GM21723 (cell line): ENCODE results near the gene ARID5B.

Experiments used
- ATAC-seq: cut with Tn5 transposase; IDR thresholded peaks from one replicate; pipeline ENCODE4 v1.9.1; 2021; ENCODE audit warnings: mild to moderate bottlenecking, moderate library complexity; ENCODE audit not compliant: unreplicated experiment

The ARID5B gene

DNA sequence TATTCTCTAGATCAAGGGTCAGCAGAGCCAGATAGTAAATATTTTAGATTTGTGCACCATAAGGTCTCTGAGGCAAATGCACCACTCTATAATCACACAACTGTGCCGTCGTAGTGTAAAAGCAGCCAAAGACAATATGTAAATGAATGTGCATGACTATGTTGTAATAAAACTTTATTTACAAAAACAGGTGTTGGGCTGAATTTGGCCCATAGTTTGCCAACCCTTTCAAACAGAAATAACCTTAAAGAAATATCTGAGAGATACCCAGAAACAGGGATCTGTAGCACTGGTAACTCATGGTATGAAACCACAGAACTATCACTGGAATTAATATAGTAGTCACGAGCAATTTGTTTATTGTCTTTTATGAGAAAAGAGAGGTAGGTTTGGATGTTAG lies 86.0 kb downstream of the ARID5B start:
- ATAC-seq = peak; percentile 30

DNA sequence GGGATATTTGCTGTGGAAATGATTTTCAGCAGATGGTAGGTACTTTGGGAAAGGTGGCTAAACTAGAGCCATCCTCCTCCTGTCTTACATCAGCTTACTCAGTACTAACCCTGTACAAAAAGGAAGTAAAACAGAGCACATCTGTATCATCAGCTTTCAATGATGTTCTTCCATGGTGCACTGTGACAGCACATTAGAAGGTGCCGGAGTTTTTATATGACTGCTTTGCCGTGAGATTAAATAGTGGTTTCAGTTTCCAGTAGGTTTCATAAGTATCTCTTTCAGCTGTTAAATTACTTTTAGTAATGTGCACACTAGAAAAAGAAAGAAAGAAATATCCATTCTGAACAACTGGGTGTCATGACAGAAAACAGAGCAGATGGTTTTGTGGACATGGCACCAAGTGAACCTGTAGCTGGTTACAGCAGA lies 86.5 kb downstream of the ARID5B start:
- peak; percentile 98 for ATAC-seq

DNA sequence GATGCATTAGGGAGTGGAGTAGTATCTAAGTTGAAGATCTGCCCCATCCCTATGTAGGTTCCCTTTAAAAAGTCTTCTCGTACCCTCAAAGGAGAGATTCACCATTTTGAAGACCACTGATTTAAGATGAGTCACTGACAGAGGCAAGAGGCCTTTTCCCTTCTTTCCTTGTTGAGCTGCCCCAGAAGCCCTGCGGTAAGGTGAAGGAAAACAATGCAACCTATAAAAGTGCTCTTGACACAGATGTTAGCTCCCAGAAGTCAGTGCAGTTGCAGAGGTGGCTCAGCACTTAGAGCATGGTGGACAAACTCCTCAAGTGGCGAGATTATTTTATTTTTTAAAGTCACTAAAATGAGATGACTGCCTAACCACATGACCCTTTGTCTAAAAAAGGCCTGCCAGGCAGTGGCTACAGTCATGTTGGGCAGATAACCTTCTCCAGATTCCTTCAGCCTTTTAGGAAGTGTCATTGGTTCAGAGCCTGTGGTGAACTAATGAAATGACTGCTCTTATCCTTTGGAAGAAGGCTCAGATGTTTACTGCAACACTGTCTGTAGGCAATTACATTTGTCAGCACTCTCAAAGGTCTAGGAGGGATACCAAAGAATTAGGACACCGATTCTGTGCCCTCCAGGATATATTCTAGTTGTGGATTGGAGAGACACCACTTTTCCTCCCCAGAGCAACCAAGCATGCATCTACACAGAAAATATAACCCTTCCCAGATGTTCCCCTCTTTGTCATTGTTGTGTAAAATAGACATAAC lies 88.7 kb downstream of the ARID5B start:
- ATAC-seq = no peak

DNA sequence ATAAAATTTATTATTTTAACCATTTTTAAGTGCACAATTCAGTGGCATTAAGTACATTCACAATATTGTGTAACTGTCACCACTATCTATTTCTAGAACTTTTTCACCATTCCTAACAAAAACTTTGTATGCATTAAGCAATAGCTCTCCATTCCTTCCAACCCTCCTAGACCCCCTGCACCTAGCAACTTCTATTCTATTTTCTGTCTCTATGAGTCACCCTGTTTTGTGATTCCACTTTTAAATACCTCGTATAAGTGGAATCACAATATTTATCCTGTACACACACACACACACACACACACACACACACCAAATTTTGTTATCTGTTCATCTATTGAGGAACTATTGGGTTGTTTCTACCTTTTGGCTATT lies 89.2 kb downstream of the ARID5B start:
- no peak for ATAC-seq

DNA sequence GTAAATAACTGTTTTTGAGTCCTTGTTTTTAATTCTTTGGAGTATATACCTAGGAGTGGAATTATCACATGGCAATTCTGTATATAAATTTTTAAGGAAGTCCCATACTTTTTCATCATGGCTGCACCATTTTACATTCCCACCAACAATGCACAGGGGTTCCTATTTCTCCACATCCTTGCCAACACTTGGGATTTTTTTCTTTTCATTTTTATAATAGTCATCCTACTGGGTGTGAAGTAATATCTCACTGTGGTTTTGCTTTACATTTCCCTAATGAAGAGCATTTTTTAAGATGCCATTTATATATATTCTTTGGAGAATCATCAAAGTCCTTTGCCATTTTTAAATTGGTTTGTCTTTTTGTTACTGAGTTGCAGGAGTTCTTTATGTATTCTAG lies 89.7 kb downstream of the ARID5B start:
- ATAC-seq = no peak

DNA sequence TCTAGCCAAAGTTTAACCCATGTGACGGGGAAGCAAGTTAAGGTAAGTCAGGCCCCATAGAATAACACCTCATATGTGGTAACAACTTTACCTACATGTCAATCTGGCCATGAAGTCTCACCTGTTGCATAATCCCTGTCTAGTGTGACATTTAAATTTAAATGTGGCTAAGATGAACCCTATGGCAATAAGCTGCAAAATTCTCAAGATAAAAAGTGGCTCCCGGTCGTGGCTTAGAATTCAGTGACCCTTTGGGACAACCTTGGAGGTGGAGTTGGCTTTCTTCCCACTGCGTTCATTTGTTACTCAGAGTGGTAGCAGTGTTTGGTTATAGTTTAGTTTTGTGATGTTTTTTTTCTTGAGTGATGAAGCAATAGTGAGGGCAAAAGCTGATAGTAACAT lies 90.6 kb downstream of the ARID5B start:
- no peak for ATAC-seq

DNA sequence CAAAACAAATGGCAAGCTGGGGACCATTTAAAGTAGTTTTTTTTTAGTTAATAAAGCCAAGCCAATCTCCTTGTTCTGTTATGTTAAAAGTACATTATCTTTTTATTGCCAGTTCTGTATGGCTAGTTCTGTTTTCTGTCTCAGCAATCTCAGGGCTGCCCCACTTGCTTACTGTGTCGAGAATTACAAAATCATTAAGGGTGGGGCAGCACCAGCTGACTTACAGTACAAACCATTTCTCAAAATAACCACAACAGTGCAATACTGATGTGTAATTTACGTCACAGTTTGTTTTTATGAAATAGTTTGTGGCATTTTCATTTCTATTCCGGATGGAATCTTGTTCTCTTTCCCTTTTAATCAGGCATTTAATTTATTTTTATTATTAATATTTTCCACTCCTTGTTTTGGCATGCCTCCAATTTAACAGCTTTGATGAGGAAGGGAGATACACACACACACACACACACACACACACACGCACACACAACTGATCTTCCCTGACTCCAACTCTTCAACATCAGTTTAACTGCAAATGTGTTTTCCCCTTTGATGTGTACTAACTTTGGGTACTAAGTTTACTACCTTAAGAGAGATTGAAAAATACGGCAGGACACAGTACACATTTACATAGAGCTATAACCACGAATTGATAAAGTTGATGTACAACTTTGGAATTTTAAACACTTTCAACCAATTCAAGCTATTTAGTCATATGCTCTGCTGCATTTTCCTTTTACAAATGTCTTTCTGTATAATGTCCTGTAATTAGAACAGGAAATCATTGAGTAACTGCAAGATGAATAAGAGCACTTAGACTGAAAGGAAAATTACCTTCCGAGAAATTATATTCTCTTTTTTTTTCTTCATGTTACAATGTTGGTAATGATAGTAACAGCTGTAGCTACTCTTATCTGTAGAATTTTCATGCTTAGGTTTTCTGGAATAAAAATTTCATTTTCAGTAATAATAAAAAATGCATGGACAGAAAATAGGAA lies 91.5 kb downstream of the ARID5B start:
- ATAC-seq = peak; percentile 38

DNA sequence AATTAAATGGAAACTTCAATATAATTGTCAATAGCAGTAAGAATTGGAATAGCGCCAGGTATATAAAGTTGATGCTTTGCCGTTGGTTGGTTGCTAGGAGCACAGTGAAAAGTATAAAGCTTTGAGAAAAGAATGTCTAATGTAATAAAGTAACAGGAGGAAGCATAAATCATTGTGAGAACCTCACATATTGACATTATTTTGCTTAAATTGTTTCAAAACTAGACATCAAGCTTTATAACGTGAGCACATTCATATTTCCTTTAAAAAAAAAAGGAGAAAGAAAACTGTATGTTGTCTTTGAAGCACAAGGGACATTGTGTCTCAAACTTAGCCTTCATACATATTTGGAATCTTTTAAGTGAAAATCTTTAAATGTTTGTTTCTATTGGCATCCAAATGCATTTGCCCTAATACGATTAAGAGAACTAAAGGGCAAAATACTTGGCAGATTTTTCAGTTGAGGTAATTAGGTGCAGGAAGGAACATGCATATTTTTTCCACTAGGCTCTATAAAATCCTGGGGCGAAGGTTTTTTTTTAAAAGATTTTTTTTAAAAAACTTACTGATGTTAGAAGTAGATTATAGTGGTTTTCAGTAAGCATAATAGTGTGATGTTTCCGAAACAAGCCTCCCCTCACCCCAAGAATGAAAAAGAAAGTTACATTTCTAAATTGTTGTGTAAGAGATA lies 92.4 kb downstream of the ARID5B start:
- no peak for ATAC-seq

DNA sequence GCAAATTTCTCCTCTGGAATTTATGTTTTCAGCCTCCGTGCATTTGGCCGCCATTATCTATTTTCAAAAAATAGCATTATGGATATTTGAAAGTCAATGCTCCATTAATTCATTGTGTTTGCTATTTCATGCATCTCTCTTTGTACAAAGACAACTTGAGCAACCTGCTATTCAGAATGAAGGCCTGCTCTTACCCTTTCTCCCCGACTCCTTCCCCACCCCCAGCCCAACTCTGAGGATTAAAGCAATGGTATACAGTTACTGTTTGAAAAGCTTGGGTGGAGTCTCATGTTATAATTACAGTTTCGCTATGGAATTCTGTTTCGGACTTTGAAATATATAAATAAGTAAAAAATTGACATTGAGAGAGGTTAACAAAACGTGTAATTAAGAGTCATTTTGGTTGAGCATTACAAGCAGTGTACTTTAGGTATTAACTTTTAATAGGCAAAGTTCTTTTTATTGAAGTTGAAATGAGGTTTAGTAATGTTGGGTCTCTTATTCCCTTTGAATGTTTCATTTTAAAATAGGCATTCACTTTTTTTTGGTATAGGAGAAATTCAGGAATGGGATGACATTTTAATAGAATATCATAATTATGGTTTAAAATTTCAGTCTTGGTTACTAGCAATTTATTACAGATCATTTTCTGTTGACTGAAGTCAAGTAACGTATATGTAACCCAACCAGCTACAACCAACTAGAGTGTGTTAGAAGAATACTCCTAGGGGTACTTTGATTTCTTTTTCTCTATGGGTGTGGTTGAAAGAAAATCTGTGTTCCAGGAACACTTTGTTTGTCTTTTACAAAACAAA lies 93.1 kb downstream of the ARID5B start:
- ATAC-seq = no peak

DNA sequence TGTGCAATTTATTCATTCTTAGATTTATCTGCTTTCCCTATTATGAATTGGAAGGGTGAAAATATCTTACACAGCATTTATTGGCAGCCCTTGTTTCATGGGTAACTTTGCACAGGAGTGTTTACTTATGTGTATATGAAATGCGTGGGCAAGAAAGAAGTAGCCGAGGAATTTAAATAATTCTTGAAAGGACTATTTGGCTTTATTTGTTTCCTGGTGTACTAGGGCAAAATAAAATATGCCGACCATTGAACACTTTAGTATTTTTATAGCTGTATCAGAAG lies 93.7 kb downstream of the ARID5B start:
- no peak for ATAC-seq

DNA sequence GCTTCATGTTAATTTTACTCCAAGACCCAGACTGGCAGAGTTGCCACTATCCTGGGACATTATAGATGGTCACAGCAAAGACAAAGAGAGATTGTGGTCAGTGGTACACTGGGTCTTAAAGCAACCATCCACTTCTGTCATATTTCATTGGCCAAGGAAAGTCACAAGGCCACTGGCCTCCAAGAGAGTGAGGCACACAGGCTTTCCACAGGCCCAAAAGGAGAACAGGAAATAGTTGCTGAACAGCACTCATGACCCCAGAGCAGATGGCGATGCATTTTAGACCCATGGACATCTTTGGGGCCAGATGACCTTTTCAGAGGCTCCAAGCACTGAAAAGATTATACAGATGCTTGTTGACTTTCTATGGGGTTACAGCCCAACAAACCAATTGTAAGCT lies 97.4 kb downstream of the ARID5B start:
- ATAC-seq = no peak

DNA sequence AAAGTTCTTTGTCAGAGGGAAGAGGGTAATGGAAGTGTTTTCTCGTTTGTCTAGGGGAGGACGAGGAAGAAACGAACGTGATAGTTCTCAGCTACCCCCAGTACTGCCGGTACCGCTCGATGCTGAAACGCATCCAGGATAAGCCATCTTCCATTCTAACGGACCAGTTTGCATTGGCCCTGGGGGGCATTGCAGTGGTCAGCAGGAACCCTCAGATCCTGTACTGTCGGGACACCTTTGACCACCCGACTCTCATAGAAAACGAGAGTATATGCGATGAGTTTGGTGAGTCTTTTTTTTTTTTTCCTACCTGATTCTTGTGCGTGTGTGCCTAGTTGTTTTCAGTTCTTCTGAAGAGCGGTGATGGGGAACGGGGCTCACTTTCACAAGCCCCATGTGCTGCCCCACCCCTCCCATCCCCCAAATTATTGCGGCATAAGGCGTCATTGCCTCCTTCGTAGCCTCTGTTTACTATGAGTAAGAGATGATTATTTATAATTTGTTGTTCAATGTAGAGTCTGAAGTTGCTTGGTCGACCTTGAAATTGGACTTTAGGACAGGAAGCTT lies 98.6 kb downstream of the ARID5B start:
- ATAC-seq = peak; percentile 76

DNA sequence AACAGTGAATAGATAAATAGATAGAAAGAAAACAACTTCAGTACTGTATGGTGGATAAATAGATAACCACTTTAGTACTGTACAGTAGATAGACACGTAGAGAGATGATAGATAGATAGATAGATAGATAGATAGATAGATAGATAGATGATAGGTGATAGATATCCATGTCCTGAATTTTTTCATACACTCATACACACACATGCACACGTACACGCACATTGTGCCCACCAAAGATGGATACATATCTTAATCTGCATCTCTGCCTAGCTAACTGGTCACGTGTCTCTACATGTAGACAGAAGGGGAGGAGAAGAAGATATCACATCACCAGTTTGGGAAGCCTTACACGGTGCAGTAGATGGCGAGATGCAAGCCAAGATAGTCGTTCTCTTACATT lies 99.2 kb downstream of the ARID5B start:
- ATAC-seq = peak; percentile 4

DNA sequence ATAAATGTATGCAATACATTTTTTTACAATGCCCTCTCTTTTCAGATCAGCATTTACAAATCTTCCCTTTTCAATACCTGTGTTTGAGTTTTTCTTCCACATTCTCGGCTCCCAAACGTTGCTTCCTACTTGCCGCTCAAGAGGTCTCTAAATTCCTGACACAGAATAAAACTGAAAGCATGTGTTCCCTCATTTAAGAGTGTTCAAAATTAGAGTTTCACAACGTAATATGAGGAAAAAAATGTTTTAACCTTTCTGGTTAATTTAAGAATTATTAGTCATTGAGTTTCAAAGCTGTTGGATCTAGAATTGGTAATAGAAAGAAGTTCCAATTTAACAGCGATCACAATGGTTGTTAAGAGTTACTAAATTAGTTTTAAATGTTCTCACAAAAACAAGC lies 100.4 kb downstream of the ARID5B start:
- ATAC-seq = no peak

DNA sequence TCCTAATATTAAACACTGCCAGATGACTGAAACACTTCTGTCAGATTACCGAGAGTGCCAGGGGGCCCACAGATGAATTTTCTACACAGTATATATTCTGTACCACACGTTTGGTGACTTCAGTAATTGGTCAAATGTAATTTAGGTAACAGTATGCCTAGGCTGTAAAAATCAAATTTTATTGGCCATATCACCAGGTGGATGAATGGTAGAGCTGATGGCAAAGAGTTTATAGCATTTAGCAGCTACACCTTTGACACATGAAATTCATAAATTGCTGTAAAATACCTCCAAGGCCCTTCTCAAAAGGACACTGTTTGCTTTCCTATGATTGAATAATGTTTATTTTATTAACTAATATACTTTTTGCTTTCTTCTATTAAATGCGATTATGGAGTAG lies 101.3 kb downstream of the ARID5B start:
- ATAC-seq = no peak

DNA sequence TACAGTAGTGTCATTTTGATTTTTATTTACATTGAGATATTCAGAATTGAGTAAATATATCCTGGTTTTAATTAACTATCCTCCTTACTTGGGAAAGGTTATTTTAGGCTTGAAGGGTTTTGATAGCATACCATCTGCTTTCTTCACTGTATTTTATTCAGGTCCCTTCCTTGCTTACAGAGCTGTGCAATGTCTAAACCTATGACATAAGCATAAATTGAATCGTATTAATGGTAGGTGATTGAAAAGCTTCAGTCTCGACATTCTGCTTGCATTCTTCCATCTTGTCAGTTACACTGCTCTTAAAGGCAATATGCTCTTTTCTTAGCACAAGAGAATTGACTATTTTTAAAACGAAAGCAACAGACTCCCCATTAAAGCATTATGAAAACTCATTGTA lies 102.5 kb downstream of the ARID5B start:
- ATAC-seq = no peak

DNA sequence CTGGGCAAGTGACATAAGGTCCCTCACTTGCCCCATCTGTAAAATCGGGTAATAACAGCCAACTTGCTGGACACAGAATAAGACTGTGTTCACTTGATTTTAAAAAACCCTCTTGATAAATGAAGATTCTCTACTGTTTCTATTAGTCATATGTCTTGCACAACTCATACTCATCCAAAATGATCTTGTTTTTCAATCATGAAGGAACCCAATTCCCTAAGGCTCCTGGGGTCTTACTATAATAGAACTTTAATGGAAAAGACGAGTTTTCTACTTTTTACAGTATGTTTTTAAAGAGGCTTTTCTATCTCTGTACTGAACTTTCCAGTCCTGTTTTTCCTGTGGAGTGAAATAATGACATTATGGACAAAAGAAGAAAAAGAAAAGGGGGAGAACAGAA lies 103.8 kb downstream of the ARID5B start:
- ATAC-seq = no peak

DNA sequence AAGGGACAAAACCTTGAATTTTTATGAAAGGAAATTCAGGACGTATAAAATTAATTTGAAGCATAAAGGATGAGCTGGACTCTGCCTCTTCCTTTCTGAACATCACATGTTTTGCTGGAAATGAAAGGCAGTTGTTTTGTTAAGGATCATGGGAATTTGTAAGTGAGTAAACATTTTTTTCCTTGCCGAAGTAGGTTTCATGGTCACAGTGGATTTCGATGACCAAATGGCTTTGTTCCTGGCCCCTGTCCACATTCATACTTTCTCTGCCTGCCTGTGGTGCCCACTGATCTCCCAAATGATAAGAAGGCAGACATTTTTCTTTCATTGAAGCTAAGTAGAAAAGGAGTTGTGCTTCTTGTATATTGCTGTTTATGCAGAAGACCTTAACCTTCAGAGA lies 104.2 kb downstream of the ARID5B start:
- ATAC-seq = no peak

DNA sequence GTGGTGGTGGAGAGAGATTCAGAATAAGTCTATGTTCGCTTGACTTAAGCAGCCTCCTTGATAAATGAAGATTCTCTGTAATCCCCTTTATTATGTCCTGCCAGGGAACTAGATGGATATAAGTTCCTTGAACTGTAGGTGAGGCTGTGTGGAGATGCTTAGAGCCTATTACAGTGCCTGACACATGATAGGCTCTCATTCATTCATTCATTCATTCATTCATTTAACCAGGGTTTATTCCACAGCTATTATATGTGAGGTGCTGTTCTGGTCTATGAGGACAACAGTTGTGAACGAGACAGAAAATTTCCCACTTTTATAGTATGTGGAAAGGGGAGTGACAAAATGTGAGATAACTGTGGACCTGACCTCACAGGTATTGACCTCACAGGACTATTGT lies 105.6 kb downstream of the ARID5B start:
- no peak for ATAC-seq

DNA sequence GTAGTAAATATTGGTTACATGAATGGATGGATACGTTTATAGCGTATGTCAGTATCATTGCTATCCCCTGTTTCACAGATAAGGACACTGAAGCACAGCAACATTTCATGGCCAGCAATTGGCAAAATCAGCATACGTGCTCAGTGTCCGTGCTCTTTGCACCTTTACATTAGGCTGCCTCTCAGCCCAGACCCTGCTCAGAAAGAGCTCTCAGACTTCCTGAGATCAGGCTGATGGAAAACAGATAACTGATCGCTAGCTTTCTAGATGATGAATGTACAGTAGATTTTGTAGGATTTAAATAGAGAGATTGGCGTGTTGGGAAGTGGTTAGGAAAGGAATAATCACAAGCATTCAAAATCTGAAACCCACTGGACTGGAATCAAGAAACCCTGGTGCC lies 106.7 kb downstream of the ARID5B start:
- ATAC-seq = no peak

DNA sequence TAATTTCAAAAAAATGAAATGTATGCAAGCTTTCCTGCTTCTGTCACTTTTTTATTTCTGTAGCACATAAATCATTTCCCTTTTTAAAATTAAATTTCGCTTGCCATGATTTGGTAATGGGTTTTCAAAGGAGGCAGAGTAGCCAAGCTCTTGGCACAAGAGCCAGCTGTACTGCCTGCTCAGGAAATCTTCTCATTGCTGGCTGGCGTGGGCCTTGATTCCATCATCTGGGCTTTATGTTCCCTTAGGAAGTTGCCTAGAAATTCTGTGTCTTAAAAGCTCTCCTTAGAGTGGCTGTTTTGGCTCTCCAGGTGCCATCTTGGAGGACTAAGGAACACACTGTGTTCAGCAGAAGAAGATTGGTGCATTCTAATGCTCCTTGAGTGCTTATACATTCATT lies 107.4 kb downstream of the ARID5B start:
- no peak for ATAC-seq
